Measurements from ENCODE around the gene SLFN14.
A peak's percentile ranks its signal among the peaks of the same experiment; 100 is the strongest.

SLFN14 gene

DNA sequence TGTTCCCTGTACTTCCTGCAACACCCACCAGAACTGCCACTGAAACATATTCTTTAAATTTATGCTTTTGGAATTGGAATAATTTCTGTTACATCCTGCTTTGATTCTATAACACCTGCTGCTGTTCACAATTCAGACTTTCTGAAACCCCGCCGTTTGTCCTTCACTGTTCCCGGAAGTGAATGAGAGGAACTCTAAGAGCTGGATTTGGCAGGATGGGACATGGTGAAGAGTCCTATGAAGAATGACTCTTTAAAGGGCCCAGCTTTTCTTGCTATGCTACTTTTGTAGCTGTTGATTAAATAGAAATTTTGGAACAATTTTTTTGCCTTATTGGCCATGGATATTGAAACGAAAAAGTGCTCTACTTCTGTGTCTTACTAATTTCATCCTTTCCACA is 35.5 kb upstream of the SLFN14 start:
- TF ChIP-seq, protein P1, sequence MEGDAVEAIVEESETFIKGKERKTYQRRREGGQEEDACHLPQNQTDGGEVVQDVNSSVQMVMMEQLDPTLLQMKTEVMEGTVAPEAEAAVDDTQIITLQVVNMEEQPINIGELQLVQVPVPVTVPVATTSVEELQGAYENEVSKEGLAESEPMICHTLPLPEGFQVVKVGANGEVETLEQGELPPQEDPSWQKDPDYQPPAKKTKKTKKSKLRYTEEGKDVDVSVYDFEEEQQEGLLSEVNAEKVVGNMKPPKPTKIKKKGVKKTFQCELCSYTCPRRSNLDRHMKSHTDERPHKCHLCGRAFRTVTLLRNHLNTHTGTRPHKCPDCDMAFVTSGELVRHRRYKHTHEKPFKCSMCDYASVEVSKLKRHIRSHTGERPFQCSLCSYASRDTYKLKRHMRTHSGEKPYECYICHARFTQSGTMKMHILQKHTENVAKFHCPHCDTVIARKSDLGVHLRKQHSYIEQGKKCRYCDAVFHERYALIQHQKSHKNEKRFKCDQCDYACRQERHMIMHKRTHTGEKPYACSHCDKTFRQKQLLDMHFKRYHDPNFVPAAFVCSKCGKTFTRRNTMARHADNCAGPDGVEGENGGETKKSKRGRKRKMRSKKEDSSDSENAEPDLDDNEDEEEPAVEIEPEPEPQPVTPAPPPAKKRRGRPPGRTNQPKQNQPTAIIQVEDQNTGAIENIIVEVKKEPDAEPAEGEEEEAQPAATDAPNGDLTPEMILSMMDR (IDR thresholded peaks at IDR 0.05): no peak
- TF ChIP-seq ZFX (IDR thresholded peaks at IDR 0.05; ENCODE audit: borderline replicate concordance): no peak
- no peak overlapping the region for H3K27ac ChIP-seq

DNA sequence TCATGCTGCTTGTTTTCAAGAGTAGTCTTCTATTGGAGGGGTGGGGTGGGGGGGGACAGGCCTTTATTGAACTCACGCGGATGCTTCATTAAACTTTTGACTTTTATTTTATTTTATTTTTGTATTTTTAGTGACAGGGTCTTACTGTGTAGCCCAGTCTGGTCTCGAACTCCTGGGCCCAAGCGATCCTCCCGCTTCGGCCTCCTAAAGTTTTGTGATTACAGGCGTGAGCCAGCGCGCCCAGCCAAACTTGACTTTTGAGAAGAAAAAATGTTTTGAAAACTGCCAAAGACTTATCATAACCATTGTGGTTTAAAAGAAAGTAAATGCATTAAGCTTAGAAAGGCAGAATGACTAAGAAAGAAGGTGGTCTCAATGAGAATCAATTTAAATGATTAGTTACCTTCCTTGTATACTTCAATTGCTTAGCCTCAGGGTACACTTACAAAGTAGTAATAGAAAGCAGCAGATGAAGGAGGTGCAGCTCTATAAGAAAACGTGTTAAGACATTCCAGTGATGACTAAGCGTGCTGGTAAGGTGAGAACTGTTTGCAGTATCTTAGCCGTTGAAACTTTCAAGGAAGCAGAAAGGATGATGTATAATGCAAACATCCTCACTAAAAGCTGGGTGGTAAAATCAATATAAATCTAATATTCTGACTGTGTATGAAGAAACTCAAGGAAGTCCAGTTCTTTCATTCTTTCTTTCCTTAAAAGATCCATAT is 27.7 kb upstream of the SLFN14 start:
- TF ChIP-seq, protein P1 (IDR thresholded peaks at IDR 0.05): no peak
- no peak for TF ChIP-seq ZFX (IDR thresholded peaks at IDR 0.05; ENCODE audit: borderline replicate concordance)
- peak overlapping the region; percentile 78 for H3K27ac ChIP-seq

DNA sequence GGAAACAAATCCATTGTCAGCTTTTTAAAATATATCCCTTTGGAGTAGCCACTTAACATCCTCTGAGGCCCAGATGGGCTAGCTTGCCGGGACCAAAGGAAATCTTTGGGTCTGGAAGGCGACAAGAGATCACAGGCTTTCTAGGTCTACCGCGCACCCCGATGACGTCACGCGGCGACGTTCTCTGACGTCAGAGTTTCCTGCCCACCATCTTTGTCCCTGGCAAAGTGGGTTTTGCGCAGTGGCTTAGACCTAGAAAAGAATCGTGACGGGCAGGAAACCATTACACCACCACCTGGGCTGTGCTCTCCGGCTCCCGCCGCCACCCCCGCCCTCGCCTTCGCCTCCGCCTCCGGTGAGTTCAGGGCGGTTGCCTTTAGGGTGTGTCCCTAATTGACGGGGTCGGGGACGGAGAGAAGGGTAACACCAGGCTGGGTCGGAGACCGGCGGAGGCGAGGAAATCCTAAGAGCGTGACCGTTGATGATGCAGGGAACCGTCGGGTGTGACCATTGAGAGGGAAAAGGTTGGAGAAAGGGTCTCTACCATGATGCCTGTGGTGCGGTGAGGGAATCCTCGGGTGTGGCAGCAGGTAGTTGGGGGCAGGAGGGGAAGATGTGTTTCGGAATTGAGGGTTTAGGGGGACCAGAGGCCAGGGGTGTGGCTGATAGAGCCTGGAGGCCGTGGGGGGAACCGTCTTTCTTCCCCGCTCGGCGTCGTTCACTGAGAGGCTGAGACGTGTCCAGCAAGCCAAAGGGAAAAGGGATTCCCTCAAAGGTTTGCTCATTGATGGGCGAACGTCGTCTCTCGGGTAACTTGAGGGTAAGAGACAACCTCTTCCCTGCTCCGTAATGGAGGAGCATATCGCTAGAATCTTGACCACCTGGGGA is 26.7 kb upstream of the SLFN14 start, which contains the start of gene AP2B1:
Gene AP2B1, plus strand, starts transcription at position 249 of the 888 bp plus-strand sequence. CDS start 6,709 bp downstream, outside the sequence.
- H3K27ac ChIP-seq: peak within 1 kb of the TSS; percentile 78
- TF ChIP-seq ZFX (IDR thresholded peaks at IDR 0.05; ENCODE audit: borderline replicate concordance): no peak
- TF ChIP-seq, protein P1 (IDR thresholded peaks at IDR 0.05): no peak

DNA sequence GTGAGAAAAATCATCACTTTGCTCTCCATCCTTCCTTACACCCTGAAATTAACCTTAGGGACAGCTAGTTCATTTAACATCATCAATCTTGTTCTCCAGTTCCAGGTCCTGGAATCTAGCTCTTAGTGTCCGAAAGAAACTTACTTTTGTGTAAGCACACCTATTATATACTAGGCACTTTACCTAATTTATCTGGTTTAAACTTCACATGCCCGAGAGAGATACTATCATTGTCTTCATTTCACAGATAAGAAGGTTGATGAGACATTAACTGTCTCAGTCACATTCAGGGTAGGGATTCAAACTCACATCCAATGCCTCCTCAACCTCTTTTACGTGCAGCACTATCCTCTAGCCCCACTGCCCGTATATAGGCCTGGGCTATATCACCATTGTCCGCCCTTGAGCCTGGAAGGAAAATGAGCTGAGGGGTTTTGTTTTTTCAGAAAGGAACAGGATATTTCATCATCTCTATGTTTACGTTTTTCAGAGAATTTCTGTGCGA is 26.0 kb upstream of the SLFN14 start:
- H3K27ac ChIP-seq: peak overlapping the region; percentile 78
- TF ChIP-seq, protein P1 (IDR thresholded peaks at IDR 0.05): no peak
- TF ChIP-seq ZFX (IDR thresholded peaks at IDR 0.05; ENCODE audit: borderline replicate concordance): no peak

DNA sequence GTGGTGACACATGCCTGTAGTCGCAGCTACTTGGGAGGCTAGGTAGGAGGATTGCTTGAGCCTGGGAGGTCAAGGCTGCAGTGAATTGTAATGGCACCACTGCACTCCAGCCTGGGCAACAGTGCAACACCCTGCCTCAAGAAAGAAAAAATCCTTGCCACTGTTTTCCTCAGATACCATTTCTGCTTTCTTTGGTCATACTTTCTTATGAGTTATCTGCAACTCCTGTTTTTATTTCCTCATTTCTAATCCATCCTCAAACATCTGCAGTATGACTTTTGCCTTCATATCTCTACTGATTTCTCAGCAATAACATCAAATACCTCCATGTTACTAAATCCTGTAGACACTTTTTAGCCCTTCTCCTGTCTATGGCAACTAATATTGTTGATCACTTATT is 23.4 kb upstream of the SLFN14 start:
- H3K27ac ChIP-seq: no peak overlapping the region
- TF ChIP-seq ZFX (IDR thresholded peaks at IDR 0.05; ENCODE audit: borderline replicate concordance): no peak
- TF ChIP-seq, protein P1 (IDR thresholded peaks at IDR 0.05): no peak

DNA sequence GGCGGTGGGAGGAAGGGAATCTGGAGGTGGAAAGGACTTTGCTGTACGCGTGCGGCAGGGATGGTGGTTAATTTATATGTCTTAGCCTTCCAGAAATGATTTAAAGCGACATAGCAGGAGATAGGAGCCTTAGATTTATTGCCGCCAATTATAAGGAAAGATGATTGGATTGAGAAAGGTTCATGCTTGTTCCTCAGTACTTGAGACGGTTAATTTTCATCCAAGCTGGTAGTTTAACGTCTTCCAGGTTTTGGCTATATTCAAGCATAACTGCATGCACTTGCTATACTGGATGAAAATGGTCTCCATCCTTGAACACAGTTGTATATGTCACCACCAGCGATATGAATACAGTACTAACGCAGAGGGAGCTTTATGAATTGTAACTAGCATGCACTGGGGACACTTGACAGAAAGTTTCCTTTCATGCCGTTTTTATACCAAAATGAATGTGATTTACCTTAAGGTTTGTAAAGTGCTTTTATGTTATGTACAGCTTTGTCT is 18.4 kb upstream of the SLFN14 start:
- peak overlapping the region; percentile 81 for H3K27ac ChIP-seq
- no peak for TF ChIP-seq ZFX (IDR thresholded peaks at IDR 0.05; ENCODE audit: borderline replicate concordance)
- TF ChIP-seq, protein P1 (IDR thresholded peaks at IDR 0.05): no peak
